GM18502 (cell line): ENCODE data around the gene SLC2A8.

Experiments
- ATAC-seq: cut with Tn5 transposase; IDR thresholded peaks from one replicate; pipeline ENCODE4 v1.9.1; 2021; ENCODE audit warnings: mild to moderate bottlenecking; ENCODE audit not compliant: unreplicated experiment, poor library complexity

Gene SLC2A8, protein sequence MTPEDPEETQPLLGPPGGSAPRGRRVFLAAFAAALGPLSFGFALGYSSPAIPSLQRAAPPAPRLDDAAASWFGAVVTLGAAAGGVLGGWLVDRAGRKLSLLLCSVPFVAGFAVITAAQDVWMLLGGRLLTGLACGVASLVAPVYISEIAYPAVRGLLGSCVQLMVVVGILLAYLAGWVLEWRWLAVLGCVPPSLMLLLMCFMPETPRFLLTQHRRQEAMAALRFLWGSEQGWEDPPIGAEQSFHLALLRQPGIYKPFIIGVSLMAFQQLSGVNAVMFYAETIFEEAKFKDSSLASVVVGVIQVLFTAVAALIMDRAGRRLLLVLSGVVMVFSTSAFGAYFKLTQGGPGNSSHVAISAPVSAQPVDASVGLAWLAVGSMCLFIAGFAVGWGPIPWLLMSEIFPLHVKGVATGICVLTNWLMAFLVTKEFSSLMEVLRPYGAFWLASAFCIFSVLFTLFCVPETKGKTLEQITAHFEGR

DNA sequence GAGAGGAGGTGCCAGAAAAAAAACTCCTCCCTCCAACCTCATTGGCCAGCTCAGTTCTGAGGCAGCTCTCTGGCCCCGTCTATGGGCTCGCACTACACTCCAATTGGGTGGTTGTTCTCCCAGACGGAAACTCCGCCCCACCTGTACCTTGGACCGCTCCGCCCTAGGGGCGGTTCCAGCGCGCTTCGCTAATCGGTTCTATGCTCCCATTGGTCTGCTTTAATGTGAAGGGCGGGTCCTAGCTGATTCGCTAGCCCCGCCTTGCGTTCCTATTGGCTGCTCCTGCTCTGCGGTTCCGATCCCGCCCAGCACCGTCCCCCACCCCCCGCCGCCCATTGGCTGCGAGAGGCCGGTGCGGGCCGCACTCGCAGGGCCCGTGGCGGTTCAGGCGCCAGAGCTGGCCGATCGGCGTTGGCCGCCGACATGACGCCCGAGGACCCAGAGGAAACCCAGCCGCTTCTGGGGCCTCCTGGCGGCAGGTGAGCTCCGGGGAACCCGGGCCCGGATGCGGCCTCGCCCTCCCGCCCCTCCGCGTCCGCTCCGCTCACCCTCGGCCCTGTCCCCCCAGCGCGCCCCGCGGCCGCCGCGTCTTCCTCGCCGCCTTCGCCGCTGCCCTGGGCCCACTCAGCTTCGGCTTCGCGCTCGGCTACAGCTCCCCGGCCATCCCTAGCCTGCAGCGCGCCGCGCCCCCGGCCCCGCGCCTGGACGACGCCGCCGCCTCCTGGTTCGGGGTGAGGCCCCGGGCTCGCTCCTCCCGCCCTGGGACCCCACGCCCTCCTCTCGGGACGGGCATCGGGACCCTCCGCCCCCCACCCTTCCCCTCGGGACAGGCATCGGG, at the start of gene SLC2A8:
Gene SLC2A8 (plus strand): TSS at position 362 of the 838 bp plus-strand sequence. CDS start 62 bp downstream, at position 424.
- ATAC-seq, result peak; percentile 95

DNA sequence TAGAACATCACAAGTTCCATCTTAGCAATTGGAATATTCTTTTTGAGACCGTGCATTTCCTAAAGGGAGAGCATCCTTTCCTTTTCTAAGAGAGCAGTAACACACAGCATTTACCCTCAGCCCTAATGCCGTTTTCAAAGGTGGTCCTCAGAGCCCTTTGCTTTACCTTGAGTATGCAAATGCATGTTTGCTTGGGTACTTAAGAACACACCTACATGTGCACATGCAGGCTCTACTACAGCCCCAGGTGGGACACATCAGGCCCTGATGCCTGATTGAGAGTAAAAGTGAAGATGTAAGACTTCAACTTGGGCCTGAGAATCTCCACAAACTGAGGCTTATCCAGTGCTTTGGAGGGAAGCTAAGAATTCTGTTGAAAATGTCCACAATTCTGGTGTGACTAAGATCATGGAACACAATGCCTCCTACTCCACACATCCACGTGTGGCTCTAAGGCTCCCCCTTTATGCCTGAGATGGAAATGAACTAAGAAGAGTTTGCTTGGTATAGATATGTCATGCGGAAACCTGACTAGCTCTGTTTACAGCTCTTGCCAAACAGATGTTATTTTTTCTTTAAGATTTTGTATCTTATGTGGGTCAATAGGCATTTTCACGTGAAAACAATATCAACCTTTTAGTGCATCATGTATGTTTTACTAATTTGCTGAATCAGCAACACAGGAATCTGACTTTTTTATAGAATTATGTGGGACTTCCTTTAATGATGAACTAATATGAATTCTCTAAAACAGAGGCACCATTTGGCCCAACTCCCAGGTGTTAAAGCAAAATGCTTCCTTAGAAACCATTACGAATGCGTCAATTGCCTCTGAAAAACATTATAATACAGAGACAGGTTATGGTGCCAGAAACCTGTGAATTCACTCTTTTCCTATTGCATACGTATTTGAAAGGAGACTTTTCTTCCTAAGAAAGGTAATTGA, 48.9 kb upstream of the SLC2A8 start:
- ATAC-seq, result no peak

DNA sequence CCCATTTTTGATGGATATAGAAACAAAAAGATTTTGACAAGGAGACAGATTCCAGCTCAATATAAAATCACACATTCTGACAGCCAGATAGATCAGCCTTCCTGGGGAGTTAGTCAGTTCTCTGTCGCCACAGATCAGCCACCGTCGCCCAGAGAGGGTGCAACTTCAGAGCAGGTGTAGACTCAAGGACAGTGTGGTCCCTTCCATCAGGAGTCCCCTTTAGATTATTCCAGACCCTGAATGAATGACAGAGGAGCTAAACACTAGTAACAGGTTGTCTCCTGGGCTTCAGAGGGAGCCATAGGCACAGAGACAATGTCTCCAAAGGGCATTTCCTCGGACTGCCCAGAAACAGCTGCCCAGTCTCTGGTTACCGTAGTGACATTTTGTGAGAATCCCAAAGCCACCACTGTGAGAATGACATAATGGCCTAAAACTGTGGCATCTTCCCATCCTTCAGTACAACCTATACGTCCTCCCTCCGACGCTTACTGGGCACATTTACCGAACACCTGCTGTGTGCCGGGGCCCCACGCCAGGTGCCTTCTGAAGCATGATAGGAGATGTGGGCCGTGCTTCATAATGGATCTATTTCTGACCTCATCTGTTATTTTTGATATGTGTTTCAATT, 47.4 kb upstream of the SLC2A8 start:
- no peak for ATAC-seq

DNA sequence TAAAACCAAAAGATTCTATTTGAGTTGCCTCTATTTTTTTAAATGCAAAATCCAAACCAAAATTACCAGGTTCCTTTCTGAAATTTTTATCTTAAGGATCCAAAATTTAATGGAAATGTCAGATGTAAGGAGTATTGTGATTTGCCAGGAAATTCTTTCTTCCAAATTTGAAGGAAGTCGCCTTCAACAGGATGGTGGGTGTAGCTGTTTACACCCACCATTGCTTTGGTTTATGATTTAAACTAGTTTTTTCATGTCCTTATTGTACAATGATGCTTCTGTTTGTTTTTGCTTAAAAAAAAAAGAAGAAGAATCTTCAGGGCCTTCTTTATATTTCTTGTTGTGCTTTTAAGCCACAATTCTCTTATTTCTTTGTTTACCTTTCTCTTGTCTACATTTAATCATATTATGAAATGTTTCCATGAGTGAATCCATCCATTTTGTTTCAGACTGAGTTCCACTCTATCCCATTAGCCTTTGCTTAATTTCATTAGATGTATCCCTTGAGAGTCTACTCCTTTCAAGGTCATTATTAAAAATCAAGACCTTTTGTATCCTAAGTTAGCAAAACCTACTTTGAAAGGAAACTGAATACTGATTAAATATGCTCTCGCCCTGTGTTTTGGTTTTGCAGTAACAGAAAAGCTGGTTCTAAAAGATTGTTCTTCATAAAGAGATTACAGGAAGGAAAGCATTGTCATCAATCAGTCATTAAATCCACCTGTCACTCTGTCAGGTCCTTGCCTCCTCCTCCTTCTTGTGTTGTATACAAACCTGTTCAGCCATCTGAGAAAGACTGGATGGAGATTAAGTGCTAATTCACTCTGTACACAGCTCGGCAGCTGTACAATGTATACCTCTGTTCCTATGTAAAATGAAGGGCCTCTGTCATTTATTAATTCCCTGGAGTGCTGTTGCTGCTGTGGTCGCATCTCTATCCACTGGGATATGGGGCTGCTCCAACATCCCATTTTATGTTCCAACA, 45.5 kb upstream of the SLC2A8 start:
- no peak for ATAC-seq

DNA sequence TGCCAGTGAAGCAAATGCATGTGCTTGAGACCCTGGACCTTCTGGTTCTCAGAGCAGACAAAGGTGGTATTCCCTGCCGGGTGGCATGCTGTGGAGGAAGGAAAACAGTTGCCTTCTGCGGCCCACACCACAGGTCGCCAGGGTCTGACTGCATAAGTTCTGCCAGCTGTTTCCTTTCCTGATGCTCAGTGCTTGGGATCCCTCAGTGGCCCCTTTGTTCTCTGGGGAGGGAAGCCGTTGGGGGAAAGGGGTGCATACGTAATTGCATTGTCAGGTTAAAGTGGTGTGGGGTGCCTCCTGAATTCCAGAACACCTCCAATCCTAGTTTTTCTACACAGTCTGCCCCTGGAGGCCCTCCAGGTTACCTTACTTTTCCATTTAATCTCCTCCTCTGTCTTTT, 43.1 kb upstream of the SLC2A8 start:
- no peak for ATAC-seq

DNA sequence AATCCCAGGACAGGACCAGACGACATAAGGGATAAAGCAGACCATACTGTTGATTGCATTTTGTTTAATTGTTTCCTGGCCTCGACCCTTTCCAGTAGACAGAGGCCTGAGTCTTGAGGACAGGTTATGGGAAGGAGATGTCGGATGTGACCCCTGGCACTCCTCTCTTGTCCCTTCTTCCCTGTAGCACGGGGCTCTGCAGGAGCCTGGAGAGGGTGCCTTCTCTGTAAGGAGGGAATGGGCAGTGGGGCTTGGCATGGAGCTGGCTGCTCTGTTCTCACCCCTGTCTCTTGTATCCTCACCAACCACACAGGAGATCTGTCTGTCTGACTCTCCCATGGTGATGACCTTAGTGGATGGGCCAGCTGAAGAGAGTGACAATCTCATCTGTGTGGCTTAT, 40.1 kb upstream of the SLC2A8 start:
- ATAC-seq, result no peak

DNA sequence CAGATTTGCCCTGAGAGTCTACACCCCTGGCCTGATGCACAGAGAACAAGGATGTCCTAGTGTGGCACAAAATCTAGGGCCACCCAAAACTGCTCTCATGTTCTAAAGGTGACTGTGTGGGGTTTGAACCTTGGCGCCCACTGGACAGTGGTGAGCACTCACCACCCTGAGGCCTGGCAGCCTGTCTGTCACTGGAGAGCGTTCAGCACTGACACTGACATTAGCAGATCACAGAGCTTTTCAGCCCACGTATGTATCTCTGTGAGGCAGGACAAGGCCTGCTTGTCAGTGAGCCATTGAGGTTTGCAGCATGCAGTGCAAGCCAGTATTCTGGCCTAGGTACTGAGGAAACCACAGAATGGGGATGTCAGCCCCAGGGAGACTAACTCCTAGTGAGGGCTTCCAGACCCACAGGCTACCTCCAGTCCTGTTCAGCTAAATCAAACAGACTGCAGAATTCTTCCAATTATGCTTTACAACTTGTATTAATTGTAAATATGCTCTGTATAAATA, 38.9 kb upstream of the SLC2A8 start:
- no peak for ATAC-seq

DNA sequence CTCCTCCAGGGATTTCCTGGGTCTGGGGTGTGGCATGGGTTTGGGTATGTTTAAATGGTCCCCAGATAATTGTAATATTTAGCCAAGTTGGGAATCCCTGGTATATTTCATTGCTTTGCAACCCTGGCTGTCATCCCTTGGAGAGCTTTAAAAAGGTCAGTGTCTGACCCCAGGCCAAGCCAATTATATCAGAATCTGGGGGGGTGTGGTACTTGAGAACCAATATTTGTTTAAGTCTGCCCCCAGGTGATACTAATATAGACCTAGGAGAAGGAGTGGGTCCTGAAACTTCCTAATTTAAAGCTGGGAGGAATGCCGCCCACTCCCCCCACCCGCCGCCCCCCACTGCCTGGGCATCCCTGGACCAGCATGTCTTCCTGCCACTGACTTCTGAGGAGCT, 38.2 kb upstream of the SLC2A8 start:
- no peak for ATAC-seq

DNA sequence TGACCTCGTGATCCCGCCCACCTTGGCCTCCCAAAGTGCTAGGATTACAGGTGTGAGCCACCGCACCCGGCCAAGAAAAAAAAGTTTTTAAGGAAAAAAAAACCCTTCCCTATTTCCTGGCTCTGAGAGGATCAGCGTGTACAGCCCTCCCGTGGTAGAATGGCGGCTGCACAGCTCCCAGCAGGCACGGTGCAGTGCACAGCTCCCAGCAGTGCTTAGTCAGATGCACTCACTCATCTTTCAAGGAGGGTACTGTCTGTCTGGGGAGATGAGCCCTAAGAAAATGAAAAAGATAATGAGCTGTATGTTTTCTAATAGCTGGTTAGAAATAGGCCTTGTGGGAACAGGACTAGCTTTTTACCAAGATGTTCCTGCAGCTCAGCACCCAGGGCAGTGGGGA, 36.7 kb upstream of the SLC2A8 start:
- ATAC-seq, result no peak

DNA sequence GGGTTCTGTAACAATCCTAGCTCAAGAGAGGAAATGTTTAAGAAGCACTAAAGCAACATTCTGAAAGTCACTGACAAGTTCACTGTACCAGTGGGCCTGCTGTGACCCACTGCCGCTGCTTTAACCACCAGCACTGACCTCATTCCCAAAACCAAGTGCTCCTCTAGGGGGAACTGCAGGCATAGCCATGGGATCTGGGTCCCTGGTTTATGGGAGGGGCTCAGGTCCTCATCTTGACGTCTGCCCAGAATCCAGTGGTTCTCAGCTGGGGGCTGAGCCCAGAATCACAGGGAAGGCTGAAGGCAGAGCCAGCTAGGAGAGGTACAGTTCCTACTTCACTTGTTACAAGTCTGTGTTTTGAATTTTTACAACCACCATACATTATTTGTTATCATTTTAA, 36.1 kb upstream of the SLC2A8 start:
- no peak for ATAC-seq

DNA sequence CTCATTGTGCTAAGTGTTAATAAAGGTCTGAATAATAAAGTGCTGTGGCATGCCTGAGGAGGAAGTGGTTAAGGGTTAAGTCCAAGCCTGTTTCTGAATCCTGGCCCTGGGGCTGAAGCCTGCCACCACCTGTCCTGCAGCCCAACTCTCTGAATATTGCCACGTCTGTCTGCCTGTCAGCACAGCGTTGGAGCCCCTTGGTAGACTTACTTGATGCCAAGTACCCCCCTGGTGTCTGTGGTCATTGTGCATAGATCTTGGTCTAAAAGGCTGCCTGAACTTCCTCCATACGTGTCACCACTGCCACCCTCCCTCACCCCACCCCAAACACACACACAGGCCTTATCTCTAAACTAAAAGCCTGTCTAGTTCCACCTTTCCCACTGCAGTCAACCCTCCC, 35.4 kb upstream of the SLC2A8 start:
- no peak for ATAC-seq

DNA sequence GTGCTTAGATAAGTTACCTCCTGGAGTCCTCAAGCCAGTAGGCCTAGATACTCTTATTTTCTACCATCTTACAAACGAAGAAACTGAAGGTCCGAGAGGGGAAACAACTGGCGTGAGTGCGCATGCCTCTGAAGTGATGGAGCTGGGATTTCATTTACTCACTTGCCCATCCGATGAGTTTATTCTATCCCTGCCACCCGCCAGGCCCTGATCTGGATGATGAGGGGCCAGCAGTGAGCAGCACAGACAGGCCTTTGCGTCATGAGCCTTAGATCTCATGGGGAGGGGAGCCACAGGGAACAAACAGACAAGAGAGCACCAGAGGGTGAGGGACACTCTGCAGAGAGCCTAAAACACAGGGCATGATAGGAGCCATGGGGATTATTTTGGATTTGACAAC, 34.1 kb upstream of the SLC2A8 start:
- no peak for ATAC-seq

DNA sequence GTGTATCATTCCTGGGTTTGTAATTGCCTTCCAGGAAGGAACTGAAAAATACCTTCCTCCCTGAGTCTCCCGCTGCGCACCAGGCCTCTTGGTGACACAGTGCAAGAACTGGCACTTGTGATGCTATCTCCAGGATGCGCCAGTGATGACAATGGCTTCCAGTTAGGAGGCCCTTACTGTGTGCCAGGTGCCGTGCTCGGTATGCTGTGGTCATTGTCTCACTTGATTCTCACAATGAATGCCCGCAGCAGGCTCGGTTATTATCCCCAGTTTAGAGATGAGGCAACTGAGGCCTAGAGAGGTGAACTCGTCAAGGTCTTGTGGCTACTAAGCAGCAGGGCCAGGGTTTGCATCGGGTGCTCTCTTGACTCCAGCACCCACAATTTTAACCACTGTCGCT, 31.5 kb upstream of the SLC2A8 start:
- no peak for ATAC-seq

DNA sequence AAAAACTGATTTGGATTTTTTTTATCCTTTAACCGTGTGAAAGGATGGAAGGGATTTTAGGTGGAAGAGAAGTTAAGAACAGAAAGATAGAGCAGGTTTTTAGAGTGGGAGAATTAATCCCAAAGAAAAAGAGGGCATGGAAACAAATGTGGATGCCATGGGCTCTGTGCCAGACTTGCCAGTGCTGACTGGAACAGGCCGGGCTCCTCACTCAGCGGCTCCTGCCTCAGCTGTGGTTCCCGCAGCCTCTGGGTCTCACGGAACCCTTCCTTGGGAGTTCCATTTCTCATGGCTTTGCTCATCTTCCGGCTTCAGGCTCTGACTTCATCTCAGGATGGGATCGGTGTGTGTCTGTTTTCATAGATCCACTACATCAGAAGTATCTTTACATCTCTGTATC, 30.4 kb upstream of the SLC2A8 start:
- no peak for ATAC-seq

DNA sequence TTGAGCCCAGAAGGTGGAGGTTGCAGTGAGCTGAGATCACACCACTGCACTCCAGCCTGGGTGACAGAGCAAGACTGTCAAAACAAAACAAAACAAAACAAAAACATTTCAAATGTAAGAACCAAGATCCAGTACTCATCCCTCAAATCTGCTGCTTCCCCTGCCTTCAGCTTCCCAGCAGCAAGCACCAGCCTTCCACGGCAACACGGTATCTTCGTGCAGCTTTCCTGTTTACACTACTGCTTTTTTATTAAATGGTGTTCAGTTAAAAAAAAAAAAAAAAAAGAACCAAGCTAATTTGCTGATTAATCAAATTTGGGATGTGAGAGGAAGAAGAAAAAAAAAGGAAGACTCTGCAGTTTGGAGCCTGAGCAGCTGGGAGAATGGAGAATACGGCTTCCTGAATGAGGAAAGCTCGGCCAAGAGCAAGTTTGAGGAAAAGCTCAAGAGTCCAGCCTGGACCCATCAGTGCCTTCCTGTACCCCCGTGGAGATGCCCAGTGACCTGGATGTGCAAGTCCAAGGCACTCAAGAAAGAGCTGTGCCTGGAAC, 28.0 kb upstream of the SLC2A8 start:
- no peak for ATAC-seq

DNA sequence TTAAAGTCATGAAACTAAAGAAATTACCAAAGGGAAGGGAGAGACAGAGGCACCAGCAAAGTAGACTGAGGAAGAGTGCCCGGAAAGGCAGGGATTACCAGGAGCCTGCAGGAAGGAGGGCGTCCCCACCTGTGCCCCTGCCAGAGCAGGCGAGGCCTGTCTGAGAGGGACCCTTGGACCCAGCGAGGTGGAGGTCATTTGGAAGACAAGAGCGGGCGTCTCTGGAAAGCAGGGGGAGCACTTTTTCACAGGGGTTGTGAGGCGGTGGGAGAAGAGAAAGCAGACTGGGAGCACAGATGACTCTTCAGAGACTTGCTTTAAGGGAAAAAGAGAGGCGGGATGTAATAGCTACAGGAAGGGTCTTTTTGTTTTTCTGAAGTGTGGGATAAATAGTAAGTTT, 27.5 kb upstream of the SLC2A8 start:
- ATAC-seq, result no peak

DNA sequence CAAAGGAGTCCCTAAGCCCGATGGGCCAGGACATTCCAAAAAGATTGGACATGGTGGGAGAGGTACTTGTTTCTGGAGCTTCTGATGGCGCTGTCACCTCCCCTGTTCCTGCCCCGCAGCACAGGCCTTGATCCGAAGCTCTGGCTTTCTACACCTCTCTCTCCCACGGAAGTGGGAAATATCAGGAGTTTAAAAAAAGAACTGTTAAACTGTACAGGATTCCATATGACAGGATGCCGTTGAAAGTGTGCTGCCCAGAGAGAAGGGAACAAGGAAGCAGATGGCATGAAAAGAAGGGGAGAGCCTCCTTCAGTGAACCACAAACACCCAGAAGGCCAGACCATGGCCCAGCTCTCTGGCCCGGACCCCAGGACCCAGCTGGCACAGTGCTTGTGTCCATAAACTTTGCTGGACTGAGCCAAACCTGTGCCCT, 26.8 kb upstream of the SLC2A8 start:
- ATAC-seq, result no peak
